HG03045 (cell line): ENCODE results near the gene POGLUT3.
A peak's percentile ranks its signal among the peaks of the same experiment; 100 is the strongest.

Experiments used
- ATAC-seq: cut with Tn5 transposase; IDR thresholded peaks from one replicate; pipeline ENCODE4 v1.9.1; 2021; ENCODE audit warnings: mild to moderate bottlenecking, moderate library complexity; ENCODE audit not compliant: unreplicated experiment

POGLUT3 gene

DNA sequence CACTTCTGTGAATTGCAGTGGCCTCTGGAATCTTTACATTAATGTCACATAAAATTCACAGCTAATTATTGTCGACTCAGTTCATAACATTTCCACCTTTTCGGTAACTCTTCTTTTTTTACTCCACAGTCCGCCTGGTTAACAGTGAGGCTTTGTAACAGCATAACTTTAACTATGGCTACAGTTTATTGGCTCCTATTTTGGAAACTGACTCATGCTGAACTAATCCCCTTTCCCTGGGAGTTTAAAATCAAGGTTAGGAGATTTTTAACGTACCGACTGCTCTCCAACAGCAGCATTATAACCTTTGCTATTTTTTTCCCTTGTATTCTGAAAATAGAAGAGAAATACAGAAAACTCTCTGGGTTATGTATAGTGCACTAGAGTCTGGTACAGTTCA, 3.2 kb upstream of the POGLUT3 start:
- ATAC-seq: no peak

GRCh38 chr11:108500721-108501120, 2.5 kb upstream of the POGLUT3 start:
- no peak for ATAC-seq

DNA sequence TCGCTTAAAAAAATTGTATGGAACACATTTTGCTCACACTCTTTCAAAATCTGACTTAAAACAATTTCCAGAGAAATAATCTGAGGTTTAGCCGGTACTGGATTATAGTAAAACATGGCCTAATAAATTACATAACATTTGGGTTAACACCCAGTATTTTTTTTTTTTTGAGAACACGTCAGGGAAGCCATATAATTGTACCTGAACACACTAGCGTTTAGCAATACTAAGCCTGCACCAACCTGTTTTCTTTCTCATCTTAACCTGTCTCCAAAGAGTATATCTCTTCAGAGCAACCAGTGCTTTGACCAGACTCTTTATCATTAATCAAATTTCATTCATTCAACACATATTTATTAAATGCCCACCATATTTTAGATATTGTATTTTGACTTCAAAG, 2.0 kb upstream of the POGLUT3 start:
- ATAC-seq: no peak

DNA sequence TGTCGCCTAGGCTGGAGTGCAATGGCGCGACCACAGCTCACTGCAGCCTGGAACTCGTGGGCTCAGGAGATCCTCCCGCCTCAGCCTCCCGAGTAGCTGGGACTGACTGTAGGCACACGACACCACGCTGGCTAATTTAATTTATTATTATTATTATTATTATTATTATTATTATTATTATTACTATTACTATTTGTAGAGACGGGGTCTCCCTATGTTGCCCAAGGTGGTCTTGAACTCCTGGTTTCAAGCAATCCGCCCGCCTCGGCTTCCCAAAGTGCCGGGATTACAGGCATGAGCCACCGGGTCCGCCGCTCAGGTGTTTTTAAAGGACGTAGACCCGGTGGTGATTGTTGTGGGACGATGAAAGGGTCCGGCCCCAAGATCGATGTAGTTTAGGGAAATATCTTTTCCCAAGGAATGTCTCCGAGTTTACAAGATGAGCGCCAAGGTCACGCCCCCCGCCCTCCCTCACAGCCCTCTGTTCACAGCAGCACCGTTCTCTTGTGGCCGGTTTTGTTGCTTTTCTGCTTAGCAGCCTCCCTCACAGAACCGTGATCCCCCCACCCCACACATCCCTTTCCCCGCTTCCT, 728 bp upstream of the POGLUT3 start:
- ATAC-seq: no peak

DNA sequence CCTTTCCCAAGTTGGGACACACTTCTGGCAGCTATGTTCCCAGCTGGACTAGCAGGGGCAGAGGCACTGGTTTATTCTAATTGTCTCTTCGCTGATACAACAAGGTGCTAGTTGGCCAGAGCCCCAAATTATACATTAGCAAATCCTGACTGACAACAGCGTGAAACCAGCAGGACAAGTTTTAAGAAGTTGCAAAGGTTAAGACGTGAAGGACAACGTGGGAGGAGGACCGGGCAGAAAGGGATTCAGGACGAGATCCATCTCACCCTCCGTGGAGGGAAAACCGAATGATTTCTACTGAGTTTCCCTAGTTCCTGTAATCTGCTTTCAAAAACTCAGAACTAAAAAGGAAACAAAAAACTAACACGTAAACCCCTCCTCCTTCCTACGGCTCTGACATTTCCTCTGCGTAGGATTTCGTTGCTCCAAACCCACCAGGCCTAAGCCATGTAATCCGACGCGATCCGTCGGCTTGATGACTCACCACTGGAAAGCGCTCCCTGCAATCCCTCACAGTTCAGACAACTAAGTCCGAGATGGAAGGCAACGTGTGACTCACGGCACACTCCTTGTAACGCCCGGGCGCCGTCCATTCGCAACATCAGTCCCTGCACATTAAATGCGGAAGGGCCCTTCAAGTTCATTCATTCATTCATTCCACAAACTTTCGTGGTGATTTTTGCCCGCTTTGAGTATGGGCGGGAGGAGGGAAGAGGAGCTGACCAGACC, 703 bp downstream of the POGLUT3 start:
- ATAC-seq: peak; percentile 70

- no peak for ATAC-seq
Observed at GRCh38 chr11:108496643-108497256, 1.4 kb downstream of the POGLUT3 start.

DNA sequence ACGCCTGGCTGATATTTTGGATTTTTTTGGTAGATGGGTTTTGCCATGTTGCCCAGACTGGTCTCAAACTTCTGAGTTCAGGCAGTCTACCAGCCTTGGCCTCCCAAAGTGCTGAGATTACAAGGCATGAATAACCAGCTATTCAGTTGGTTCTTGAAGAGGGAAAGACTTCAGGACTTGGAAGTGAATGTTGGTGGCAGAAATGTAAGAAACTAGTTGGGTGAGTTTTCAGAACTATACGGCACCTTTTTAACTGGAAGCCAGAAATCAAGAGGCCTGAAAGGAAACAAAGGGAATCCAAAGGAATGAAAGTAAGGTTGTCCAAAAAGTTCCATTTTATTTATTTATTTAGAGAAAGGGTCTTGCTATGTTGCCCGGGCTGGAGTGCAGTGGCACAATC, 2.9 kb downstream of the POGLUT3 start:
- ATAC-seq: no peak

DNA sequence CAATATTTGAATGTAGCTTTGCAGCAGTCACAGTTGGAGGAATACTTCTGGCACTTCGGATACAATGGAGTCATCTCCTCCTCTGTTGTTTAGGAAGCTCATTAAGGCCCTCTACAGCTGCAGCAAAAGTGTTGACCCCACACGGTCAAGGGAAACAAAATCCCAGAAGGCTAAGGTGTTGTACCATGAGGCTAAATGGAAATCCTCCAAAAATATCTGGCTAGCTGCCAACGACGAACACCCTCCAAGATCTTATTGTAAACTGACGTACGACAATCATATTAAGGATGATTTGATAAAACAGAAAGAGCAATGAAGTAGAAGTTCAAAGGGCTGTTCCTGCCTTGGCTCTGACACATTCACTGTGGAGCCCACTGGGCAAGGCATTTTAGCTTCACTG, 4.0 kb downstream of the POGLUT3 start:
- no peak for ATAC-seq

GRCh38 chr11:108491936-108492335, 6.2 kb downstream of the POGLUT3 start:
- ATAC-seq: no peak

GRCh38 chr11:108486828-108487227, 11.4 kb downstream of the POGLUT3 start:
- no peak for ATAC-seq

DNA sequence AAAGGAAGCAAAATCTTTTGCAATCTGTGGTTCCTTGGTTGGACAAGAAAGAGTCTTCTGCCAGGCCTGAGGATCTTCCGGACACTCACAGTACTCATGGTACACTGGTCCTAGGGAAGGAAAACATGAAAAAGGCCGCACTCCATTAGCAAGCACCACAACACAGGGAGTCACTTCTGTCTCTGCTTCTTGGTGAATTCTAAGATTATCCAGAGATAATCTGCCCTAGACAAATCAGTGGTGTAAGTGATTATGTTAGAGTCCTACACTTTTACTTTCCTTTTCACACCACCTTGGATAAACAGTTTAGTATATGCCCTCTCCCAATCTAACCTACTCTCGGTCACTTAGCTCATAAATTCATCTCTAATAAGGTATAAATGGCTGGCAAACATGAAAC, 11.9 kb downstream of the POGLUT3 start:
- ATAC-seq: no peak

GRCh38 chr11:108483163-108483562, 15.0 kb downstream of the POGLUT3 start:
- no peak for ATAC-seq

- ATAC-seq: no peak
Observed at GRCh38 chr11:108474664-108475463, 23.3 kb downstream of the POGLUT3 start.

- ATAC-seq: no peak
Observed at GRCh38 chr11:108472681-108473080, 25.5 kb downstream of the POGLUT3 start.

- no peak for ATAC-seq
Observed at GRCh38 chr11:108468478-108468864, 29.7 kb downstream of the POGLUT3 start.

DNA sequence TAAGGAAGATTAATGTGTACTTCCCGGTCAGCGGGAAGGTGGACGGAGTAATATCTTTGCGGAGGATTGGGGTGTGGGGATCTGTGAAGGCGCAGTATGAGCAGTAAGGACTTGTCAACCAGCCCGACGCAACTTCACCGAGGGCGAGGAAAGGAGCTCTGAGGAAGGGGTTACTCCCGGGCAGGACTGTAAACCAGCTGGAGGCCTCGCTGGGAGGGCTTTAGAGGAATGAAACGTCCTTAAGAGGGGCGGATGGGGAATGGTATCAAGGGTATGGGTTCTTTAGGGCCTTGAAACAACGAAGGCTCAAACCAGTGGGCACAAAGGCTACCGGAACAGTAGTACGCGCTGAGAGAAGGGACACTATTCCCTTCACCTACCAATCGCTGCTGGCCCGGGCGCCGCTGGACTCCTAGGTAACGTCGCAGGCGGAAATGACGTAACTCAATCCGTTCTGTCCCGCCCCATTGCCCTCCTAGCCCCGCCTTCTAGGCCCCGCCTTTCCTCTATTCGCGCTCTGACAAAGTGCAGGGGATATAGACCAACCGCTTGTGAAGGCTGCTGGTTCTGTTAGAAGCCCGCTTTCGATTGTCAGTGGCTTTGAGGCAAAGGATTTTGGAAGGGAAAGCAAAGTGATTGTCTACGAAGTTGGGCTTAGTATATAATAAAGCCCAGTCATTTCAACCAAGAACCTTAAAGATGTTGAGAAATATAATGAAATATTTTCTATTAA, 30.9 kb downstream of the POGLUT3 start, which contains the start of gene C11orf65:
Gene C11orf65 (minus strand): TSS at position 439 of the 733 bp plus-strand sequence. CDS start 5,970 bp downstream, outside the sequence.
- ATAC-seq: peak; percentile 100

GRCh38 chr11:108466405-108466804, 31.8 kb downstream of the POGLUT3 start:
- no peak for ATAC-seq

- no peak for ATAC-seq
Observed at GRCh38 chr11:108453207-108453835, 44.9 kb downstream of the POGLUT3 start.
